ENCODE results near the gene STRADB.

- no peak for TF ChIP-seq MAX (IDR thresholded peaks at IDR 0.05)
- TF ChIP-seq RAD21 (IDR thresholded peaks at IDR 0.05; ENCODE audit: low read depth), result no peak
- TF ChIP-seq POLR2A (IDR thresholded peaks at IDR 0.05; ENCODE audit: borderline replicate concordance, extremely low read depth, insufficient read depth, insufficient read length), result no peak
- no peak for TF ChIP-seq SIN3A (IDR thresholded peaks at IDR 0.05; ENCODE audit: low read depth)
- no peak for TF ChIP-seq CTCF (IDR thresholded peaks at IDR 0.05 in 2 of 3, conservative IDR thresholded peaks at IDR 0.05 in 1 of 3; ENCODE audit: borderline replicate concordance in 1 of 3, insufficient read depth in 1 of 3, low read depth in 2 of 3, low read length in 2 of 3)
- no peak for TF ChIP-seq EZH2 (IDR thresholded peaks at IDR 0.05)
- TF ChIP-seq ZNF274 (IDR thresholded peaks at IDR 0.05; ENCODE audit: low read depth, low read length), result no peak
- TF ChIP-seq POLR2AphosphoS5 (IDR thresholded peaks at IDR 0.05; ENCODE audit: low read depth, low read length), result no peak
- TF ChIP-seq YY1 (IDR thresholded peaks at IDR 0.05; ENCODE audit: extremely low read depth, insufficient replicate concordance, low read depth, low read length), result no peak
- no peak for TF ChIP-seq JUND (IDR thresholded peaks at IDR 0.05)
Observed at GRCh38 chr2:201402651-201403562, 48.6 kb upstream of the STRADB start.

Data from HCT116 (cell line).